ENCODE measurements around the gene UNC5B.

Gene UNC5B

DNA sequence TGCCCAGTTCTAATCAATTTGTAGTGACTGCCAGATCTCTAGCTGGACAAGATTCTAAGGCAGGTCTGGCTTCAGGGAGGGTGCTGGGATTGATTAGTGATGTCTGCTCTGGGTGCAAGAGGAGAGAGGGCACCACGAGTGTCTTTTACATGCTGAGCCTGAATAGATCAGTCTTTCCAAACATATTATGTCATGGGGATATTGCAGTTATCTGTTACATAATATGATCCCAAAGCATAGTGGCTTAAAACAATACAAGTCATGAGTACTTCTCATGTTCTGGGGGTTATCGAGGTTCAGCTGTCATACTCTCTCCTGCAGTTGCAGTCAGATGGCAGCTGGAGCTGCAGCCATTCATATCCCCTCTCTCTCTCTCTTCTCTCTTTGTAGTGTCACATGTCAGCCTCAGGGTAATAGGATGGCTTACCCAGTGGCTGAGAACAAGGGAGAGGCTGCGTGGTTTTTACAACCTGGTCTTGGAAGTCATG is 132.7 kb downstream of the UNC5B start:
- Histone ChIP-seq H3K4me3 (replicated peaks; ENCODE audit: insufficient read depth, low read length) (no peak overlapping the region), H3K27ac (replicated peaks) (no peak overlapping the region), H3K27me3 (ENCODE audit: insufficient read depth, poor library complexity, severe bottlenecking) (no peaks in the 10 kb centered on the region)

GRCh38 chr10:71345694-71346093 is 133.3 kb downstream of the UNC5B start:
- Histone ChIP-seq H3K27ac (replicated peaks) (no peak overlapping the region), H3K4me3 (replicated peaks; ENCODE audit: insufficient read depth, low read length) (no peak overlapping the region), H3K27me3 (ENCODE audit: insufficient read depth, poor library complexity, severe bottlenecking) (no peaks in the 10 kb centered on the region)
- no peak for DNase-seq (ENCODE audit: low read depth in 1 of 2, low spot score in 1 of 2)
- TF ChIP-seq POLR2AphosphoS5 (IDR thresholded peaks at IDR 0.05; ENCODE audit: low read depth) (no peak), CTCF (IDR thresholded peaks at IDR 0.05; ENCODE audit: insufficient read depth, low read length) (no peak), SPI1 (IDR thresholded peaks at IDR 0.05; ENCODE audit: borderline replicate concordance, low read depth) (no peak)

More for the DNA sequence above, 132.7 kb downstream of the UNC5B start:
- DNase-seq (ENCODE audit: low read depth in 1 of 2, low spot score in 1 of 2): no peak
- TF ChIP-seq SPI1 (IDR thresholded peaks at IDR 0.05; ENCODE audit: borderline replicate concordance, low read depth): no peak
- TF ChIP-seq GABPA (IDR thresholded peaks at IDR 0.05; ENCODE audit: low read depth): no peak
- TF ChIP-seq REST (IDR thresholded peaks at IDR 0.05; ENCODE audit: insufficient replicate concordance, low read depth): no peak
- no peak for TF ChIP-seq POLR2AphosphoS5 (IDR thresholded peaks at IDR 0.05; ENCODE audit: low read depth)
- TF ChIP-seq CTCF (IDR thresholded peaks at IDR 0.05; ENCODE audit: insufficient read depth, low read length): no peak

- Histone ChIP-seq H3K27me3 (ENCODE audit: insufficient read depth, poor library complexity, severe bottlenecking) (no peaks in the 10 kb centered on the region), H3K27ac (replicated peaks) (no peak overlapping the region), H3K4me3 (replicated peaks; ENCODE audit: insufficient read depth, low read length) (no peak overlapping the region)
- no peak for DNase-seq (ENCODE audit: low read depth in 1 of 2, low spot score in 1 of 2)
- no peak for TF ChIP-seq GABPA (IDR thresholded peaks at IDR 0.05; ENCODE audit: low read depth)
- no peak for TF ChIP-seq SPI1 (IDR thresholded peaks at IDR 0.05; ENCODE audit: borderline replicate concordance, low read depth)
- TF ChIP-seq POLR2AphosphoS5 (IDR thresholded peaks at IDR 0.05; ENCODE audit: low read depth): no peak
- no peak for TF ChIP-seq REST (IDR thresholded peaks at IDR 0.05; ENCODE audit: insufficient replicate concordance, low read depth)
- no peak for TF ChIP-seq CTCF (IDR thresholded peaks at IDR 0.05; ENCODE audit: insufficient read depth, low read length)
Observed at GRCh38 chr10:71346731-71347130, 134.4 kb downstream of the UNC5B start.
